Fibroblast of skin of right quadriceps (primary cell): ENCODE measurements around the gene PLOD3.
A peak's percentile ranks its signal among the peaks of the same experiment; 100 is the strongest.
"Not testable (repeated sequence)": the region's sequence is repeated elsewhere in the genome, so short reads cannot be mapped to it uniquely, and the experiment has no call there.

ENCODE experiments used
- DNase-seq: peaks from one replicate; pipeline ENCODE4 v3.0.0-alpha.2; 2013

The PLOD3 gene

DNA sequence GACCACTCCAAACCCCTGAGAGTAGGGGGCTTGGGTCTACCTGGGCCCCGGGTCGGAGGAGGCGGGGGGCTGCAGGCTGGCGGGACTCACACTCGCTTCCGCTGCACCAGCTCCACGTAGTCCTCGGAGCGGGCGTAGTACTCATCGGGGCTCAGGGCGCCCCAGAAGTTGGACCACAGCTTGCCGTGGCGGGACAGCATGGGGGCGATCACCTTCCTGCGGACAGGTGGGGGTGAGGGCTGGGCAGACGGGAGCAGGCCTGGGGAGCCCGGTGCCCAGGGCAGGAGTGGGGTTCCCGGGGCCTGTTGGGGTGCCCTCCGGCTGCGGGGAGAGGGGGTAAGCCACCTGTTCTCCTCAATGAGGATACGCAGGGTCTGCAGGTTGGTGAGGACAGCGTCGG is 5.9 kb downstream of the PLOD3 start:
- no peak for DNase-seq

DNA sequence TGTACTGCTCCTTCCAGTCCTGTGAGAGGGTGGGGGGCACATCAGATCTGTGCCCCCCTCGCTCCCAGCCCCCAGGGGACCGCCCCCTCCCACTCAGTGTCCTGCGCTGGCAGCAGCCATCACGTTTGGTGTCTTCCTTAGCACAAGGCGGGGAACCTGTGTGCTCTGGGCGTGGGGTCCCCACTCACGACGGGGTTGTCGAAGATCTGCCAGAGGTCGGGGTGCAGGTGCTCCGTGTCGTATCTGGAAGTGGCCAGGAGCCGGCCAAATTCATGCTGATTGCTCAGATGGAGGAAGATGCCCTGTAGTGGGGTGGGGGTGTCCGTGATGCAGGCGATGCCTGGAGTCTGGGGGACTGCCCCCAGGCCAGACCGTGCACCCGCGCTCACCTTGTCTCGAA is 7.2 kb downstream of the PLOD3 start:
- DNase-seq = no peak

DNA sequence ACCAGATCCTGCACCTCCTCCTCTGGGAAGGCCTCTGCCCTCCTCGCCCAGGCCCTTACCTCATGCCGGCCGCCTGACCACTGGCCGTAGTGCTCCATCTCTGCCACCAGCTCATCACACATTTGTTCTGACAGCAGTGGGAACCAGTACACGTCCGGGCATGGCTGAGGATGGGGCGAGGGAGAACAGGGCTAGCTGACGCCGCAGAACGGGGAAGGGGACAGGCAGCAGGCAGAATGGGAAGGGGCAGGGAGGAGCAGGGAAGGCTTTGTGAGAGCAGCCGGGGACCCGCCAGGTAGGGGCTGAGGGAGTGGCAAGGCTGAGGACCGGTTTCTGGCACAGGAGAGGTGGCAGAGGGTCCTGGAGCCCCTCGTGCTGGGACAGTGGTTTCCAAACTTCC is 8.6 kb downstream of the PLOD3 start:
- no peak for DNase-seq

DNA sequence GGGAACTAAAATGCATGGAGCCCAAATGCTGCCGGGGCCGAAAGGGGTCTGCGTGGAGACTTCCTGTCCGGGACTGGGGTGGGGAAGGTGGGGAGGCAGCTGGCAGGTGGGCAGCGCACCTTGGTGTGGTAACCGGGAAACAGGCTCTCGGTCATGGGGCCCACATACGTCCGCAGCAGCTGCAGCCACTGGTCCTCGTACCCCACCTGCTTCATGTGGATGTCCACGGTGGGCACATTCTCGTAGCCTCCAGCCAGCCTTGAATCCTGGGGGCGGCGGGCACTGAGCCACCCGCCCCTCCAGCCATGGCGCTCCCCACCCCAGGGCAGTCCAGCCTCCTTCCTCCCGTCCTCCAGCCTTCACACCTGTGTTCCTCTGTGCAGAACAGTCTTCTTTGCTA is 9.9 kb downstream of the PLOD3 start:
- DNase-seq = no peak

DNA sequence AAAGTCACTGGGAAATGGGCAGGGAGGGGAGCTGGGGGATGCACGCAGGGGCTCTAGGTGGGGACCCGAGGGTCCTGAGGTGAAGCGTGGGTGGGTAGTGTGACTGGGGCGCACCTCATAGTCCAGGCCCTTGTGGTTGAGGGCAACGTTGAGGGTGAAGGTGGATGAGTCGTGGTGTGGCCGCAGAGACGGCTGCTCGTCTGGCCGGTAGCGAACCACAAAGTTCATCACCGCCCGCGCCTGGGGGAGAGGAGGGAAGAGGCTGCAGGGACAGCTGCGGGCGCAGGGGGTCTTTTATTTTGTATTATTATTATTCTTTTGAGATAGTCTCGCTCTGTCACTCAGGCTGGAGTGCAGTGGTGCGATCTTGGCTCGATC is 10.7 kb downstream of the PLOD3 start:
- DNase-seq = no peak

DNA sequence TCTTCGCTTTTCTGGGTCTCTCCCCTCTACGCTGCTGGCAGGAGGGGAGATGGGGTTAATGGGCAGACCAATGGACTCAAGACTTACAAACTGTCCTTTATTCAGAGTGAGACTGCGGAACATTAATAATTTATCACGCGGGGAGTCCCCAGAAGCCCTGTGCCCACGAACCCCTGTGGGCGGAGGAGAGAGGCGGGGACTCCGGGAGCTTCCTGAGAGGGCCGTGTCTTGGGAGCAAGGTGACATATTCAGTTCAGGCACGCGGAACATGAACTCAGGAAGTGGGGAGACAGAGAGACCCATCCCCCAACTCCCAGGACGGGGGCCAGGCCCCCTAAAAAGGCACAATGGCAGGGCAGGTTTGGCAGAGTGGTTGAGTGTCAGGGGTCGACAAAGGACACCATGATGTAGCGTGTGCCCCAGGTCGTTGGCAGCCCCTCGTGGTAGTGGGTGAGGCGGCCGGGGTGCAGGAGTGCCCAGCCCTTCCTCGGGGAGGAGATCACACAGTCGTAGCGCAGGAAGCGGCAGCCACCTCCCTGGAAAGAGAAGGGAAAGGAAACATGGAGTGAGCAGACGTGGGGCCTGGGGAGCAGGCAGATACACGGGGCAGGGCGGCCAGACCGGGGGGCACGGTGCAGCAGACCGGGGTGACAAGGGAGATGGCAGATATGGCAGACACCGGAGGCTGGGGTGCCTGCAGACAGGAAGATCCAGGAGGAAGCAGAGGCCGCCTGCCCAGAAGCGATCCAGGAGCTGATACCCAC is 11.3 kb downstream of the PLOD3 start:
- no peak for DNase-seq

DNA sequence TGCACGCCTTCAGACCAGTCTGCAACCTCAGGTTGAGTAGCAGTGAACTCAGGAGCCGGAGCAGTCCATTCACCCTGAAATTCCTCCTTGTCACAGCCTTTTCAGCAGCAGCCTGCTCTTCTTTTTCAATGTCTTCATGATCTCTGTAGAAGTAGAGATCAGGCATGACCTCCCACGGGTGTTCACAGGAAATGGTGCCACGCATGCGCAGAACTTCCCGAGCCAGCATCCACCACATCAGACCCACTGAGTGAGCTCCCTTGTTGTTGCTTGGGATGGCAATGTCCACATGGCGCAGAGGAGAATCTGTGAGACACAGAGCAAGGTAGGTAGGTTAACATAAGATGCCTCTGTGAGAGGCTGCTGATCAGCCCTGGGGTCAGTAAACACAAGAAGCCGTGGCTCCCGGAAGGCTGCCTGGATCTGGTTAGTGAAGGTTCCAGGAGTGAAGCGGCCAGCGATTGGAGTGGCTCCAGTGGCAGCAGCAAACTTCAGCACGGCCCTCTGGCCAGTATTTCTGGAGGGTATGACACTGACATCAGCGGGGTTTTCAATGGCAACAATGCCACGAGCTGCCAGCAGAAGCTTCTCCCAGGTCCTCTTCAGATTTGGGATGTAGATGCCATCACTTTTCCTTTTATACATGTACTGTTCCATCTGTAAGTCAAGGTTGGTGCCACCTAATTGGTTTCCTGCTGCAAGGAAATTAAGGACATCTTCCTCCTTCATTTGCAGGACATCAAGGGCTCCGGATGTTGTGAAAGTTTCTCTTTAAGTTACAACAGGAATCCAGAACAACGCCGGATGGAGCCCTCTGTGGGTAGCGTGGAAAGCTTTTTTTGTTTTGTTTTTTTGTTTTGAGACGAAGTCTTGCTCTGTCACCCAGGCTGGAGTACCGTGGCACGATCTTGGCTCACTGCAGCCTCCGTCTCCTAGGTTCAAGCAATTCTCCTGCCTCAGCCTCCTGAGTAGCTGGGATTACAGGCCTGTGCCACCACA is 13.3 kb downstream of the PLOD3 start:
- not testable (repeated sequence) for DNase-seq

DNA sequence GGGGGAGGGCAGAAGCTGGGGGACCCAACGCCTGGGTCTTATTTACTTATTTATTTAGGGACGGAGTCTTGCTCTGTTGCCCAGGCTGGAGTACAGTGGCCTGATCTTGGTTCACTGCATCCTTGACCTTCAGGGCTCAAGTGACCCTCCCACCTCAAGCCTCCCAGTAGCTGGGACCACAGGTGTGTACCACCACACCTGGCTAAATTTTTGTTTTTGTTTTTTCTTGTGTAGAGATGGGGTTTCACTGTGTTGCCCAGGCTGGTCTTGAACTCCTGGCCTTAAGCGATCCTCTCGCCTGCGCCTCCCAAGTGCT is 14.8 kb downstream of the PLOD3 start:
- DNase-seq = no peak

DNA sequence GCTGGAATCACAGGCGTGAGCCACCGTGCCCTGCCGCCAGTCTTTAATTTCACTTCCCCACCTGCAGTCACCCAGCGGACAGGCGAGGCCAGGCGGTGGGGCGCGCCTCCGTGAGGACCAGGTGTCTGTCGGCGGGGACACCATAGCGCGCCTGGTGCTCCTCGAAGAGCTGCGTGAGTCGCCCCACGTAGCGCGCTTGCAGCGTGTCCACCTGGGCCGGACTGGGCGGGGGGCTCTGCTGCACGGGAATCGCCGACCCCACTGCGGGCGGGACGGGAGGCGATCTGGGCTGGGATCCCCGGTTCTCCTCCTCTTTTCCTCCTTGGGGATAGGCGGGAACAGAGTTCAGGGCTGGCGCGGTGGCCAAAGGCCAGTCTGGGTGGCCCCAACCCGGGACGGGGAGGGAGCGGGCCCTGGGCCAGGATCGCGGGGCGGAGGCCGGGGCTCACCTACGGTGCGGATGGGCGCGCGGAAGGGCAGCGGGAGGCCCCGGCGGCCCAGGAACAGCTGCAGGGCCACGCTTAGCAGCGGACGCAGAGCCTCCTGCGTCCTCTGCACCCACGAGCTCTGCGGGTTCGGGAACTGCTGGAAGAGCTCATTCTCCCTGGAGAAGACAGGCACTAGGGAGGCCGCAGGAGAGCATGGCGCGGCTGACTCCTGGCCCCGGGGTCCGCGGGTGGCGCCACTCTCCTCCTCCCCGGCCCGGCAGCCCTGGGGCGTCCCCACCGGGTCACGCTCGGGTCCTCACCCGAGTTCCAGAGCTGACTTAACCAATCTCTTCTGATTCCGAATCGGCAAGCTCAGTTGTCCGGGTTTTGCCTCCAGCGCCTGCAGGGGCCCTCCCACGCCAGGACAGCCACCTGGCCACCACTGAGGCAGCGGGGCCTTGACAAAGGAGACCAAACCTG is 15.4 kb downstream of the PLOD3 start:
- DNase-seq = no peak

DNA sequence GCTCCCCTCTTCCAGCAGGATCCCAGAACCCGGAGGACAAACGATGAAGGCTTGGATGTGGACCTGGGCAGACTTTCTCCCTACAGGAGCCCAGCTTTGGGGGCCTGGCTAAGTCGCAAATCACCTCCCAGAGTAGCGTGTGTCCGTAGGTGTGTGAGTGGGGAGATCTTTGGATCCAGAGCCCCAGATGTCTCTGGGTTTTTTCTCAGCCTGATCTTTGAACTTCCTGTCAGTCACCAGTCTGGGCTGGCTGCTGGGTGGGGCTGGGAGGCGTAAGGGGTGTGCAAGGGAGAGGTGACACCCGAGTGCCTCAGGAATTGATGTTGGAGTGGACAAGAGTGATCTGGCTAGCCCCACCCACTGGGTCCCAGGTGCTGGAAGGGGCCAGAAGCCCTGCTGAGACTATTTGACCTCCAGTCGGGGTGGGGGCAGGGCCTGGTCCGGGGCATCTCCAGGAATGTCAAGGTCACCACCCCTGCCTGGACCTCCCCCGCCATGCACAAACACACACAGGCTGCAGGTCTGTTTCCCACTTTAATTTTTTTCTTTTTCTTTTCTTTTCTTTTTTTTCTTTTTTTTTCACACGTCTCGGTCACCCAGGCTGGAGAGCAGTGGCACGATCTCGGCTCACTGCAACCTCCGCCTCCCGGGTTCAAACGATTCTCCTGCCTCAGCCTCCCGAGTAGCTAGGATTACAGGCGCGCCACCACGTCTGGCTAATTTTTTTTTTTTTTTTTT is 16.4 kb downstream of the PLOD3 start, which contains the start of gene MOGAT3:
Gene MOGAT3 (minus strand): TSS at position 175 of the 738 bp plus-strand sequence. CDS start 182 bp downstream, outside the sequence.
- no peak for DNase-seq

DNA sequence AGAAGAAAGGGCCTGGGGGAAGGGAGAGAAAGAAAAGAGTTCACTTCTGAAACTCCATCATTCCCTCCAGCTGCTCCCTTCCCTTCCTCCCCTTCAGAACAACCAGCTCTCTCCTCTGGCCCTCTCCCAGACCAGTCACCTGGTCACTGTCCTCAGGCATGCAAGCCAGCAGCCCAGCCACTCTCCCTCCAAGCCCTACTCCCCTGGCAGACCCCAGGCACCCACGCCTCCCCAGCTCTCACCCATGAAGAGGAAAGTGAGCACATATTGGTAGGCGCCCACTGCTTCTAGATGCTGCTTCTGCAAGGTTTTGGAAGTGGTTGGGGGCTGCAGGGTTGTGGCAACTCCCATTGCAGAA is 16.9 kb downstream of the PLOD3 start:
- no peak for DNase-seq

DNA sequence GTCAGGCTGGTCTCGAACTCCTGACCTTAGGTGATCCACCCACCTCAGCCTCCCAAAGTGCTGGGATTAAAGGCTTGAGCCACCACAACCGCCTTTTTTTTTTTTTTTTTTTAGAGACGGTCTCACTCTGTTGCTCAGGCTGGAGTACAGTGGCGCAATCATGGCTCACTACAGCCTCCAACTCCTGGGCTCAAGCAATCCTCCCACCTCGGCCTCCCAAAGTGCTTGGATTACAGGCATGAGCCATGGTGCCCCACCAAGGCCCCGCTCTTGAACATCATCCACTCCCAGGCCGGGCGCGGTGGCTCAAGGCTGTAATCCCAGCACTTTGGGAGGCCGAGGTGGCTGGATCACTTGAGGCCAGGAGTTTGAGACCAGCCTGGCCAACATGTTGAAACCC is 17.9 kb downstream of the PLOD3 start:
- DNase-seq = not testable (repeated sequence)

DNA sequence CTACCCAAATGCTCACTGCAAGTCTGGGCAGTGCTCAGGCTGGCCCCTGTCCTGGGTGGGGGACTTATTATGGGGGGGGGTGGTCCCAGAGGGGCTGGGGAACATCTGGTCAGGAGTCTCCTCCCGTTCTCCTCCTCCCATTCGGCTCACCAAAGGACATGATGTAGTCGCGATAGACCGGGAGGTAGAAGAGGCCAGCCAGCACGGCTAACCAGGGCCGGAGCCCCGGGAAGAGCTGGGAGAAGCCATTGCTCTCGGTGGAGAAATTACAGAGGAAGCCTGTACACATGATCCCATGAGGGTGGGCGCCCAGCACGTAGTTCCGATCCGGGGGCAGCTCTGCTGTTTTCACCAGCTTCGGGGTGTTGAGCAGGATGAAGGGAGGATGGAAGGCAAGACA is 18.9 kb downstream of the PLOD3 start:
- no peak for DNase-seq

DNA sequence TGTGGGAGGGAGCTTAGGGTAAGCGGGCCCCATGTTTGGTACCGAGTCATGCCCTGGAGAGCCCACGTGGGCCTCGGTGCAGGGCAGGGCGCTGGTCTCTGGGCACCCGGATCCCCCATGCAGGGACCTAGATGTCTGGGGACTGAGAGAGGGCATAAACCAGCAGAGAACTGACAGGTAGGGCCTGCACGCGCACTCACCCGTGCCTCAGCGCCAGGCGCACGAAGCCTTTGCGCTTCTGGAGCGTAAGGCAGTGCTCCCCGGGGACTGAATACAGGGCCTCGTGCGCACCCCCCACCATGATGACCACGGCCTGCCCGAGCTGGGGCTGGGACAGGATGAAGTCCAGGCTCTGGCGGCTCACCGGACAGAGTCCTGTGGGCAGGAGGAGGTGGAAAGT is 19.4 kb downstream of the PLOD3 start:
- DNase-seq = no peak

DNA sequence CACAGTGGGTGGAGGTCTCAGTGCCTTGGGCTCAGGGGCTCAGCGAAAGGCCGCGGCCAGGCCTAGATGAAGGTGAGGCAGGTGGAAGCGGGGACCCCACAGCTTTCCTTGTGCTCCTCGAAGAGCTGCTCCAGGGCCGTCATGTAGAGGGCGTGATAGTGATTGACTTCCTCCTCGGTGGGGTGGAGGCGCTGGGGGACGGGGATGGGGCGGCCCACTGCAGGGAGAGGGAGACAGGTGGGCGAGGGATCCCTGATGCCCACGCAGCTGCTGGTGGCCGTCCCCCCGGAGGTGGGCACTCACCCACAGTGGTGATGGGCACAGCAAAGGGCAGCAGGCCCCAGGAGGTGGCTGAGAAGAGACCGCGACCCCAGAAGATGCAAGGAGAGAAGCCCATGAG is 21.5 kb downstream of the PLOD3 start:
- DNase-seq = no peak

DNA sequence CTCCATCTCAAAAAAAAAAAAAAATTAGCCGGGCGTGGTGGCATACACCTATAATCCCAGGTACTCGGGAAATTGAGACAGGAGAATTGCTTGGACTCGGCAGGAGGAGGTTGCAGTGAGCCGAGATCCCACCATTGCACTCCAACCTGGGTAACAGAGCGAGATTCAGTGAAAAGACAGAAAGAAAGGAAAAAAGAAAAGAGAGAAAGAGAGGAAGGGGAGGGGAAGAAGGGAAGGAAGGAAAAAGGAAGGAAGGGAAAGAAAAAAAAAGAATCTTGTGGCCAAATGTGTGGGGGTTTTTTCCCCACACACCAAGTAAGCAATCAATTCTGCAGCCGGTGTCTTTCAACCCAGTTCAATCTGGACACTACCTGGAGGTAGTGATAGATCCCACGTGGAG is 28.3 kb downstream of the PLOD3 start:
- no peak for DNase-seq

DNA sequence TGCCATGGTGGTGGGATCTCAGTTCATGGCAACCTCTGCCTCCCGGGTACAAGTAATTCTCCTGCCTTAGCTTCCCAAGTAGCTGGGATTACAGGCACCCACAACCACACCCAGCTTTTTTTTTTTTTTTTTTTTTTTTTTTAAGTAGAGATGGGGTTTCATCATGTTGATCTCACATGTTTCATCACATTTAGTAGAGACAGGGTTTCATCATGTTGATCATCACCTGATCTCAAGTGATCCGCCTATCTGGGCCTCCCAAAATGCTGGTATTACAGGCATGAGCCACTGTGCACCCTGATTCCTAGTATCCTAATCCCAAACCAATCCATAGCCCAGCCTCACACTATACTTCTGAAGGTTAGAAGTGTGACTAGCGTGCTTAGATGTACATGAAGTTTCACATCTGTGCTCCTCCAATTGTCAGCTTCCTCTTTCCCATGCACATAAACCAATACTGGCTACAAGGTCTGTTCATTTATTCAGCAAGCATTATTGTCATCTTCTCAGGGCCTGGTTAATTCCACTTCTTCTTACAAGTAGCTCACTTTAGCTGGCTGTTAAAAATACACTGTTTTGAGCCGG is 30.4 kb downstream of the PLOD3 start:
- DNase-seq = no peak

DNA sequence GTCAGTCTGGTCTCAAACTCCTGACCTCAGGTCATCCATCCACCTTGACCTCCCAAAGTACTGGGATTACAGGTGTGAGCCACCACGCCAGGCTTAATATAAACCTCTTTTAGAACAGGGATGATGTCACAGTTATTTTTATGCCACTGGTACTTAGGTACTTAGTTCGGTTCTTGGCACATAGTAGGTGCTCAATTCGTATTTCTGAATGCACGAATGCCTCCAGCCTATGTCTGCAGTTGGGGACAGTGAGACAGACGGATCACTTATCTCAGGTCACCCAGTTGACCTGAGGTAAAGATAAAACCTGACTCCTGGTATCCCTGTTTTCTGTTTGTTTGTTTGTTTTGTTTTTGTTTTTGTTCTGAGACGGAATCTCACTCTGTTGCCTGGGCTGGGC is 31.2 kb downstream of the PLOD3 start:
- no peak for DNase-seq

DNA sequence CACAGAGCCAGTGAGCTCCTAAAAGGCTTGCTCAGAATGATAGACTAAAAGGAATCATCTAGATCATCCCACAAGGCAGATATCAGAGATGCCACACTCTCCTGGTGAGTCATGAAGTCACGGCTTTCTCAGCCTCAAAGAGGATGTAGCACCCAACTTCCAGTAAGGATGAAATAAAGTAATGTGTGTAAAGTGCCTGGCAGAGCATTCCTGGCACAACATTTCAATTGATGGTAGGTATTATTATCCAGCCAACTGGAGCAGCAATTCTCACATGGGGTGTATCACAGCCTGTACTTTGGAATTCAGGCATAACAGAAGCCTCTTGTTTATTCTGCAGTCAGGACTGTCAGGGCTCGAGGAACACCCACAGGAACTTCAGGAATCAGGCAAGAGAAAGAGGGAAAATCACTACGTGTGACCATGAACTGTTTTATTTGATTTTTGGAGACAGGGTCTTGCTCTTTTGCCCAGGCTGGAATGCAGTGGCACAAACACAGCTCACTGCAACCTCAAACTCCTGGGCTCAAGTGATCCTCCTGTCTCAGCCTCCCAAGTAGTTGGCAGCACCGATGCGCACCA is 32.0 kb downstream of the PLOD3 start:
- DNase-seq = peak; percentile 44

DNA sequence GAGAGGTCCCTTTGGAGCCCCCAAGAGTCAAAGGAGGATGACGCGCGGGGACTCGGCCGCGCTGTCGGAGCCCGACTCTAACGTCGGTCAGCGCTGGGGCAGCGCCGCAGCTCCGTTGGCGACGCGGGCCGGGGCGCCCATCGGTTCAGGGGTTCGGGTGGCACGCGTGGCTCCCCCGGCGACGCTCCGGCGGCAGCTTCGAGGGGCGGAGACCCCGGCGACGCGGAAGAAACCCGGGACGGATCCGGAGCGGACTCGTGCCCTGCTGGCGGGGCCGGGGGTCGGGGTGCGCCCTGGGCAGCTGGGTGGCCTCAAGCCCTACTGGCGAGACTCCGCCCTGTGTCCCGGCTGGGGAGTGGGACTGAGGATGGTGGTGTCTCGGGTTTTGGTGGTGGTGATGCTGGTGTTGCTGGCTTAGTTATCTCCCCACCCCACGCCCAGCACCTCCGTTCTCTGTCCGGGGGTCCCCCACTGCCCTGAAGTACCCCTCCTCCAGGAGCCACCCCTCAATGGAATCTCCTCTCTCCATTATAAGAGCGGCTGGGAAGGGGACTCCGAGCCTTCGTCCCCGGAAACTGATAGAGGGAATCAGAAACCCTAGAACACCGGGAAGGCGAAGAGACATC is 37.1 kb downstream of the PLOD3 start, which contains the start of gene NAT16:
Gene NAT16 (minus strand): TSS at position 164 of the 626 bp plus-strand sequence. CDS start 5,486 bp downstream, outside the sequence.
- DNase-seq = no peak

DNA sequence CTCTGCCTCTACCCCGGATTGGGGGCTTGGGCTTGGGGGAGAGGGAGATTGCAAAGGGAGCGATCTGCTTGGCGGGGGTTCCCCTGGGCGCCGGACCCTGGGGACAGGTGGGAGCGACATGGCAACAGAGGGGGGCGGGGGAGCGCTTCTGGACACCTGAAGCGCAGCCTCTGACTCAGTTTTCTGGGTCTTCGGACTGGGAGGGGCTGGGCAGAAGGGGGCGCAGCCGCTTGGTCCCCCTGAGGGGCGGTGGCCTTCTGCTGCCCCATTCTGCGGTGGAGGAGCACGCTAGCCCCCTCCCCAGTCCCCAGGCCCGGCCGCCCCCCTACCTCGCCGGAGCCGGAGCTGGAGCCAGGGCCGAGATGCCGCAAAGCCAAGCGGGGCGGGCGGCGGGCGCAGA is 37.7 kb downstream of the PLOD3 start:
- DNase-seq = no peak
